ENCODE results near the gene LRP5.

The LRP5 gene

GRCh38 chr11:68371171-68372041 lies 59.0 kb downstream of the LRP5 start:
- DNase-seq (ENCODE audit: low read depth): no peak

DNA sequence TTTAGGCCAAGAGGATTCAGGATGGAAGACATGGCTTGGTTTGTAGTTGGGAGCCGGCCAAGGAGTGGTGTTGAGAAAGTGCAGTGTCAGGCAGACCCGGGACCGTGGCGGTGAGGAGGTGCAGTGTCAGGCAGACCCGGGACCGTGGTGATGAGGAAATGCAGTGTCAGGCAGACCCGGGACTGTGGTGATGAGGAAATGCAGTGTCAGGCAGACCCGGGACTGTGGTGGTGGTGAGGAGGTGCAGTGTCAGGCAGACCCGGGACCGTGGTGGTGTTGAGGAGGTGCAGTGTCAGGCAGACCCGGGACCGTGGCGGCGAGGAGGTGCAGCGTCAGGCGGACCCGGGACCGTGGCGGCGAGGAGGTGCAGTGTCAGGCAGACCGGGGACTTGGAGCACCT lies 59.7 kb downstream of the LRP5 start:
- DNase-seq (ENCODE audit: low read depth): no peak

DNA sequence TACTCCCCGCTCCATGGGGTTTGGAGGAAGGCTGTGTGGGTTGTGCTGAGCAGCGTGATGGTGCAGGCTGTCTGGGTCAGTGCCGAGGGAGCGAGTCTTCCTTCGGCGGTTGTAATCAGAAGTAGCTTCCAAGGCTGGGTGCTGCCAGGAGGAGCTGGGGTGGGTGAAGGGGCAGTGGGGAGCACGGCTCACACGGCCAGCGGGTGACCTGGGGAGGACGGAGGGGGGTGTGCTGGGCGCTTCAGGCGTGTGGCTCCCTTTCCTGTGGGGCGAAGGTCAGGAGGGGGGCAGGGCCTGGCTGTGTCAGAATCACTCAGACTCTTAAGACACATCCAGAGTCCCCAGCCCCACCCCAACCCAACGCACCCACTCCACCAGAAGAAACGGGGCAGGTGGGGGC lies 60.2 kb downstream of the LRP5 start:
- DNase-seq (ENCODE audit: low read depth): no peak

DNA sequence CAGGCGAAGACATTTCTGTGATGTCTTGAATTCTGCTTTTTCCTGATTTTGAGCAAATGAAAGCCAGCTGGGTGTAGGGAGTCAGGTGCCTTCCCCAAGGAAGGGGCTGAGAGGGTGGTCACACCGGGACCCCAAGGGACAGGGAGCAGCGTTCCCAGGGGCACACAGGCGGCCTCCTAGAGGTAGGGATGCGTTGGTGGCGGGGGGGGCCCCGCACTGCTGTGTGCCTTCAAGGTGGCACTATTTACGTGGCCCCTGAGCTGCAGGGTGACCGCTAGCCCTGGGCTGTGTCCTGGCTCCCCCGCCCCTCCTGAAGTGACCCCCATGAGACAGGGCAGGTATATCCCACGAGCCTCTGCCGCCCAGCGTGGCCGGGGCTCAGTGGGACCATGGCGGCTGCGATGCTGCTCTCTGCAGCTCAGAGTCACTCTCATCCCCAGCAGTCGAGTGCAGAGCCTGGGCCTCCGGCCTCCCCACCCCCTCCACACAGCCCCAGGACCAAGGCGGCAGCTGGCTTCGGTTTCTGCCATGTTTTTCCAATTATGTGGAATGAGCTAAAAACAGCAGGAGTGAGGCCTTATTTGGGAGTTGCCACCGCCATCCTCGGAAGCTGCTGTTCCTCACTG lies 60.9 kb downstream of the LRP5 start:
- no peak for DNase-seq (ENCODE audit: low read depth)

- DNase-seq (ENCODE audit: low read depth): no peak
Measured at GRCh38 chr11:68373815-68374501, 61.6 kb downstream of the LRP5 start.

- DNase-seq (ENCODE audit: low read depth): no peak
Measured at GRCh38 chr11:68374531-68374930, 62.1 kb downstream of the LRP5 start.

DNA sequence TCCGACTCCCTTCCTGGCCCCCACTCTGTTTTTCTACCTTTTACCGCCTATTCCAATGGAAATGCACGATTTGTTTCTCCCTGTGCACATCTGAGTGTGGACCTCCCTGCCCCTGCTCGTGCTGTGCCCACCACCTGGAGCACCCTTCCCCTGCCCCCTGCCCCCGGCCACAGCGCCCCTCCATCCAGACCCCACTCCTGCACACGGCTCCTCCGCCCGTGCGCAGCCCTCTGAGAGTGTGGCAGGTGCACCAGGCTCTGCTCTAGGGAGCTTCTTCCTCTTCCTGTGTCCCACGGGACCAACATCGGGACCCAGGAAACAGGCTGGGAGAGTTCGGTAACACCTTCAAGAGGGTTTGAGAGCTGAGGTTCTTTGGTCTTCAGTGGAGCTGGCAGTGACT lies 62.9 kb downstream of the LRP5 start:
- no peak for DNase-seq (ENCODE audit: low read depth)

DNA sequence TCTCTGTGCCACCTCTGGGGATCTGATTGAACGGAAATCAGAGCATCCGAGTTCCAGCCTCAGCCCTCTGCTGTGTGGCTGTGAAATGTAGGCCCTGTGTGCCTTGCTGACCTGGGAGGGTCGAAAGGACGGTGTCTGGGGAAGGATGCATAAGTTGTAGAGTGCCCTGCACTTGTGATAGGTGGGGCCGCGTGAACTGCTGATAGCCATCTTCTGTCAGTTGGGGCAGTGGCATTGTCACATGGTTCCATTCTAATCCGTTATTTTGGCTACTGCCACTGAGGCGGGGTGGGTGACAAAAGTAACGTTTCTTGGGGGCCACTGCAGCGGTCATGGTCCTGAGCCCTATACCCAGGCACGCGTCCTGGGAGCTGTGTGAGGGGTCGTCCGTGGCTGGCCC lies 63.4 kb downstream of the LRP5 start:
- DNase-seq (ENCODE audit: low read depth): no peak

DNA sequence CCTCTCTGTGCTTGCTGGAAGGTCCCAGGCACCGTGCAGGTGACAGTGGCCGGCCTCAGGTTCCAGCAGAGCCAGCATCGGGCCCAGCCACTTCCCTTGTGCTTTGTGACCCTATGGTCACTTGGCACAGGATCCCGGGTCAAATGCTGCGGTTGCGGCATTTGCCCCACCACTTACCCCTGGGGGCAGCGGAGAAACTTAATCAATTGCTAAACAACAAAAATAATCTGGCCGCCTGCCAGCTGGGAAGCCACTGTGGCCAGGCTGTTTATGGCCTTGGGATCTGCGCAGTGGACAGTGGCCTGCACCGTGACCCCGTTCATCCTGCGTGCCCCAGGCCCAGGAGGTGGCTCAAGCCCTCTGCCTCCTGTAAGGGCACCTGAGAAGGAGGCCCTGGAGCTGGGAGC lies 65.0 kb downstream of the LRP5 start:
- no peak for DNase-seq (ENCODE audit: low read depth)

DNA sequence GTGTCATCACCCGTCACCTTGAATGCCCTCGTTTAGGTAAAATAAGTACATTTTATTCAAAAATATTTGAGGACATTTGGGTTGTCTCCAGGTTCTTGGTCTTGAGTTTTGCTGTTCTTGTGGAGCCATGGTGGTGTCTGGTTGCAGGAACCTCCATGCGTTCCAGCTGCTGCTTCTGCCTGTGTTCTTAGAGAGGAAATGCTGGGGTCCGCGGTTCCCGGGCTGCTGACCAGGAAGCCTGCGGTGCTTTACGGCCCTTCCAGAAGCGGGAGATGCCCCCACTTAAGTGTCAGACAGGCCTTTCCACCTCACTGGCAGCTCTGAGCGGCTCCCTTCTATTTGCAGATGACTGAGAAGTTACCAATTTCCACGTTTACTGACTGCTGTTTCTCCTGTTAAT lies 66.8 kb downstream of the LRP5 start:
- no peak for DNase-seq (ENCODE audit: low read depth)

DNA sequence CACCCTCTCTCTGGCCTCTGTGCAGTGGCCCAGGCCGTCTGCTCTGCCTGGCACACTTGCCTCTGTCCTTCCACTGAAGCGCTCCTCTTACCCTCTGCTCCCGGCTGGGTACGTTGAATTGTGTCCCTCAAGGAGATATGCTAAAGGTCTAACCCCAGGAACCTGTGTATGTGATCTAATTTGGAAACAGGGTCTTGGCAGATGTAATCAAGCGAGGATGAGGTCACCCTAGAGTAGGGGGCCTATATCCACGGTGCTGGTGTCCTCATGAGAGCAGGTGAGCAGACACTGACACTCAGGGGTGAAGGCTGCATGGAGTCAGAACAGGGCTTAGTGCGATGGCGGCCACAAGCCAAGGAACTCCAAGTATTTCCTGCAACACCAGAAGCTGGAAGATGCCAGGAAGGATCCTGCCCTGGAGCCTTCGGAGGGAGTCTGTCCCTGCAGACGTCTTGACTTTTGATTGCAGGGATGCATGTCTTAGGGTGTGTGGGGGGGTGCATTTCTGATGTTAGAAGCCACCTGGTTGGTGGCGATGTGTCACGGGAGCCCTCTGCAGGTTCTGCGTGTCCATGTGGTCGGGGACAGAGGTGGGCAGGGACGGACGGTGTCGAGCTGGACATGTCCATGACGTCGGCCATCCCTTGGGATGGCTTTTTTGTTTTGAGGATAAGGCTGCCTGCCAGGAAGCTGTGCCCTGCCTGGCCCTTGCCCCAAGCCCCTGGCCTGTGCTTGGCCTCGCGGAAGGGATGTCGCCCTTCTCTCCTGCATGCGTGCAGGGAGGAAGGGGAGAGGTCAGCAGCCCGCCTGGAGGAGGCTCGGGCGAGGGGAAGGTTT lies 68.6 kb downstream of the LRP5 start:
- DNase-seq (ENCODE audit: low read depth): no peak

- DNase-seq (ENCODE audit: low read depth): no peak
Measured at GRCh38 chr11:68381716-68382115, 69.3 kb downstream of the LRP5 start.

DNA sequence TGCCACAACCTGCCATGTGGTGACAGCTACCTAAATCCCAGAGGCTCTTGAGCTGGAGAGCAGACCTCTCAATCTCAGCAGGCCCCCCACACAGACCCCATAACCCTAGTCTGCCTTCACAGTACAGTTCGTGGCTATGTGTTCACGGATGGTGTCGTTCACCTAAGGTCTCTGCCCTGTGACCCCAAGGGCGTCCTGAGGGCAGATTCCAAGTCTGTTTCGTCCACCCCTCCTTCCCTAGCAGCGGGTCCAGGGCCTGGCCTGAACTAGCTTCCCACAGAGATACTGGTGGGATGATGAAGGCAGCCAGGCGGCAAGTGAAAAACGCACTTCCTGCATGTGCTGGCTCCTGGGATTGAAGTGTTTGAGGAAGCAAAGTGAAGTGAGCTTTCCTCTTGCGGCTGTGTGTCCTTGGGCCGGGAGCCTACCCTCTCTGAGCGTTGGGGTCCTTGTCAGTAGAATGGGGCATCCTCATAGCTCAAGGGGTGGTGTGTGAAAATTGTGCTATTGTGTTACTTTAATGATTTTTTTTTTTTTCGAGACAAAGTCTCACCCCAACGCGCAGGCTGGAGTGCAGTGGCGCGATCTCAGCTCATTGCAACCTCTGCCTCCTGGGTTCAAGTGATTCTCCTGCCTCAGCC lies 70.1 kb downstream of the LRP5 start:
- DNase-seq (ENCODE audit: low read depth): no peak

GRCh38 chr11:68383976-68384501 lies 71.6 kb downstream of the LRP5 start:
- peak; percentile 52 for DNase-seq (ENCODE audit: low read depth)

GRCh38 chr11:68384530-68385081 lies 72.2 kb downstream of the LRP5 start:
- no peak for DNase-seq (ENCODE audit: low read depth)

GRCh38 chr11:68385128-68385527 lies 72.7 kb downstream of the LRP5 start:
- DNase-seq (ENCODE audit: low read depth): no peak

DNA sequence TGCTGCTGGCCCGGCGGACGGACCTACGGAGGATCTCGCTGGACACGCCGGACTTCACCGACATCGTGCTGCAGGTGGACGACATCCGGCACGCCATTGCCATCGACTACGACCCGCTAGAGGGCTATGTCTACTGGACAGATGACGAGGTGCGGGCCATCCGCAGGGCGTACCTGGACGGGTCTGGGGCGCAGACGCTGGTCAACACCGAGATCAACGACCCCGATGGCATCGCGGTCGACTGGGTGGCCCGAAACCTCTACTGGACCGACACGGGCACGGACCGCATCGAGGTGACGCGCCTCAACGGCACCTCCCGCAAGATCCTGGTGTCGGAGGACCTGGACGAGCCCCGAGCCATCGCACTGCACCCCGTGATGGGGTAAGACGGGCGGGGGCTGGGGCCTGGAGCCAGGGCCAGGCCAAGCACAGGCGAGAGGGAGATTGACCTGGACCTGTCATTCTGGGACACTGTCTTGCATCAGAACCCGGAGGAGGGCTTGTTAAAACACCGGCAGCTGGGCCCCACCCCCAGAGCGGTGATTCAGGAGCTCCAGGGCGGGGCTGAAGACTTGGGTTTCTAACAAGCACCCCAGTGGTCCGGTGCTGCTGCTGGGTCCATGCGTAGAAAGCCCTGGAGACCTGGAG lies 74.1 kb downstream of the LRP5 start:
- DNase-seq (ENCODE audit: low read depth): no peak

GRCh38 chr11:68387840-68388239 lies 75.4 kb downstream of the LRP5 start:
- DNase-seq (ENCODE audit: low read depth): no peak

DNA sequence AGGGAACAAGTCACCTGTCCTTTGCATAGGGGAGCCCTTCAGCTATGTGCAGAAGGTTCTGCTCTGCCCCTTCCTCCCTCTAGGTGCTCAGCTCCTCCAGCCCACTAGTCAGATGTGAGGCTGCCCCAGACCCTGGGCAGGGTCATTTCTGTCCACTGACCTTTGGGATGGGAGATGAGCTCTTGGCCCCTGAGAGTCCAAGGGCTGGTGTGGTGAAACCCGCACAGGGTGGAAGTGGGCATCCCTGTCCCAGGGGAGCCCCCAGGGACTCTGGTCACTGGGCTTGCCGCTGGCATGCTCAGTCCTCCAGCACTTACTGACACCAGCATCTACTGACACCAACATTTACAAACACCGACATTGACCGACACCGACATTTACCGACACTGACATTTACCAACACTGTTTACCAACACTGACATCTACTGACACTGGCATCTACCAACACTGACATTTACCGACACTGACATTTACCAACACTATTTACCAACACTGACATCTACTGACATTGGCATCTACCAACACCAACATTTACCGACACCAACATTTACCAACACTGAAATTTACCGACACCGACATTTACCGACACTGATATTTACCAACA lies 76.3 kb downstream of the LRP5 start:
- DNase-seq (ENCODE audit: low read depth): no peak

- no peak for DNase-seq (ENCODE audit: low read depth)
Measured at GRCh38 chr11:68390315-68390714, 77.9 kb downstream of the LRP5 start.
